Measurements from ENCODE around the gene PALS2.

- no peak for TF ChIP-seq CTCF (IDR thresholded peaks at IDR 0.05; ENCODE audit: extremely low read depth in 1 of 2, insufficient read depth in 1 of 2, low read depth in 1 of 2, low read length in 2 of 2)
- no peak for TF ChIP-seq MYC (IDR thresholded peaks at IDR 0.05; ENCODE audit: low read depth, low read length)
- TF ChIP-seq POLR2AphosphoS5 (IDR thresholded peaks at IDR 0.05; ENCODE audit: insufficient read depth, low read depth, low read length), result no peak
- TF ChIP-seq MAX (IDR thresholded peaks at IDR 0.05; ENCODE audit: insufficient read depth, insufficient read length), result no peak
- no peak for TF ChIP-seq POLR2A (IDR thresholded peaks at IDR 0.05; ENCODE audit: low read depth, low read length)
- no peak for TF ChIP-seq EZH2 (IDR thresholded peaks at IDR 0.05; ENCODE audit: borderline replicate concordance, low read depth, low read length, severe bottlenecking)
- TF ChIP-seq JUN (IDR thresholded peaks at IDR 0.05; ENCODE audit: borderline replicate concordance, insufficient read depth, insufficient read length, low read depth), result no peak
These were observed at the start of gene PALS2 for GRCh38 chr7:24572997-24573553.
